ENCODE data around the gene CADM2.
A peak's percentile ranks its signal among the peaks of the same experiment; 100 is the strongest.
"Not testable (repeated sequence)": the region's sequence is repeated elsewhere in the genome, so short reads cannot be mapped to it uniquely, and the experiment has no call there.

CADM2 gene

GRCh38 chr3:84958495-84959469 lies at the start of gene CADM2:
TSS of gene CADM2 (plus strand) at chr3:84958989.
- DNase-seq: peak; percentile 92

GRCh38 chr3:84918592-84918991 lies 40.2 kb upstream of the CADM2 start:
- not testable (repeated sequence) for DNase-seq

GRCh38 chr3:84922682-84923081 lies 36.1 kb upstream of the CADM2 start:
- DNase-seq: no peak

GRCh38 chr3:84925571-84925970 lies 33.2 kb upstream of the CADM2 start:
- DNase-seq: no peak

GRCh38 chr3:84943379-84943778 lies 15.4 kb upstream of the CADM2 start:
- DNase-seq: no peak

- DNase-seq: no peak
Observed at GRCh38 chr3:84946240-84946639, 12.5 kb upstream of the CADM2 start.

- peak; percentile 60 for DNase-seq
Observed at GRCh38 chr3:84959470-84960271, 882 bp downstream of the CADM2 start.

- peak; percentile 18 for DNase-seq
Observed at GRCh38 chr3:84960581-84960980, 1.8 kb downstream of the CADM2 start.

- DNase-seq: no peak
Observed at GRCh38 chr3:84961011-84961410, 2.2 kb downstream of the CADM2 start.

GRCh38 chr3:84961521-84962255 lies 2.9 kb downstream of the CADM2 start:
- DNase-seq: no peak

- DNase-seq: no peak
Observed at GRCh38 chr3:84962415-84962814, 3.6 kb downstream of the CADM2 start.

GRCh38 chr3:84963137-84963536 lies 4.3 kb downstream of the CADM2 start:
- no peak for DNase-seq

- peak; percentile 78 for DNase-seq
Observed at GRCh38 chr3:84965141-84965540, 6.4 kb downstream of the CADM2 start.

GRCh38 chr3:84967767-84968581 lies 9.2 kb downstream of the CADM2 start:
- no peak for DNase-seq

GRCh38 chr3:84968701-84969235 lies 10.0 kb downstream of the CADM2 start:
- DNase-seq: no peak

GRCh38 chr3:84974347-84974746 lies 15.6 kb downstream of the CADM2 start:
- no peak for DNase-seq

- DNase-seq: no peak
Observed at GRCh38 chr3:84977021-84977420, 18.2 kb downstream of the CADM2 start.

GRCh38 chr3:84978843-84979242 lies 20.1 kb downstream of the CADM2 start:
- no peak for DNase-seq

GRCh38 chr3:84980011-84980410 lies 21.2 kb downstream of the CADM2 start:
- no peak for DNase-seq

- DNase-seq: no peak
Observed at GRCh38 chr3:84980456-84980855, 21.7 kb downstream of the CADM2 start.

- DNase-seq: no peak
Observed at GRCh38 chr3:84983490-84983889, 24.7 kb downstream of the CADM2 start.

- DNase-seq: no peak
Observed at GRCh38 chr3:84984429-84984828, 25.6 kb downstream of the CADM2 start.

Measured in NCI-H146 (cell line).